ENCODE measurements around the gene TM9SF1.

Gene TM9SF1

DNA sequence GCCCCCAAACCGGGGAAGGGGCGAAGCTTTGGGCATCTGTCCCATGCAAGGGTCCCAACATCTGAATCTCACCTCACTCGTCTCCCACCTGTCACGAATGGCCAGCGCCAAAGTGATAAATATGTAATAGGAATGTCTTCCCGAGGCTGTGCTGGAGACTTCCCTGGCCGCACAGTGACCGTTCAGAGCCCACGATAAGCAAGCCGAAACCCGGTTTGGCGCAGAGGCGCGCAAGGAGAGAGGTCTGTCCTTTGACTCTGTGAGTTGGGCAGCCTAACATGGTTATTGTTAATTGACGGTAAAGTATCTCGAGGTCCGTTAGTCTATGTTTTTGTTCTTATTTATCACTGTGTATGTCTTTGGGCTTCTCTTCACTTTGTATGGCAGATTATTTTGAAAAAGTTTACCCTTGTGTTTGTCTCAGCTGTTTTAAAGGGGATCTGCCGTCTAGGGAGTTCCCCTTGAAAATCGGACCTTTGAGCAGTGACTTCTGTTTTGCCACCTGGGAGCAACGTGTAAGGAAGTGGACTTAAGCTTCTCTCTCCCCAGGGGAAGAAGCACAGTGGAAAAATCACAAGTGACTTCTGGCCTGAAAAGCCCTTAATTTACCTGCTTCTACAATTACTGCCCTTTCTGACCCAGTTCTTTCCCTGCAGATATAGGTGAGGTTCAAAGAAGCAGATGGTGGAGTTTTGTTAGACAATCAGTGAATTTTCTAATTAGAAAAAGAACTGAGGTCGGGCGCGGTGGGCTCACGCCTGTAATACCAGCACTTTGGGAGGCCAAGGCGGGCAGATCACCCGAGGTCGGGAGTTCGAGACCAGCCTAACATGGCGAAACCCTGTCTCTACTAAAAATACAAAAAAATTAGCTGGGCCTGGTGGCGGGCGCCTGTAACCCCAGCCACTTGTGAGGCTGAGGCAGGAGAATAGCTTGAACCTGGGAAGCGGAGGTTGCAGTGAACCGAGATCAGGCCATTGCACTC, 1.1 kb upstream of the TM9SF1 start:
- no peak for DNase-seq

DNA sequence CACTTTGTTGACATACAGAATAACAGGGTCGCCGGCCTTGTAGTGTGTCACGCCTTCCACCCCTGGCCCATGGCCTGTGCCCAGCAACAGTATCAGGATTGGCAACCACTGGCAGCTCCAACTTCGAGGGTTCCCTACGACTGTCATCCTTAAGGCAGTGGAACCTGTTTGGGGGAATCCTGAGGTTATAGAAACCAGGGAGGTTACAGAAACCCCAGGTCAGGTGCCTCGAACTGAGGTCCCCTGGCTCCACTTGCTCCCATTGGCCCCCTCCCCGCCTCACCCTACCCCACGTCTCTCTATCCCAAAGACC, 412 bp downstream of the TM9SF1 start:
- DNase-seq, result no peak

DNA sequence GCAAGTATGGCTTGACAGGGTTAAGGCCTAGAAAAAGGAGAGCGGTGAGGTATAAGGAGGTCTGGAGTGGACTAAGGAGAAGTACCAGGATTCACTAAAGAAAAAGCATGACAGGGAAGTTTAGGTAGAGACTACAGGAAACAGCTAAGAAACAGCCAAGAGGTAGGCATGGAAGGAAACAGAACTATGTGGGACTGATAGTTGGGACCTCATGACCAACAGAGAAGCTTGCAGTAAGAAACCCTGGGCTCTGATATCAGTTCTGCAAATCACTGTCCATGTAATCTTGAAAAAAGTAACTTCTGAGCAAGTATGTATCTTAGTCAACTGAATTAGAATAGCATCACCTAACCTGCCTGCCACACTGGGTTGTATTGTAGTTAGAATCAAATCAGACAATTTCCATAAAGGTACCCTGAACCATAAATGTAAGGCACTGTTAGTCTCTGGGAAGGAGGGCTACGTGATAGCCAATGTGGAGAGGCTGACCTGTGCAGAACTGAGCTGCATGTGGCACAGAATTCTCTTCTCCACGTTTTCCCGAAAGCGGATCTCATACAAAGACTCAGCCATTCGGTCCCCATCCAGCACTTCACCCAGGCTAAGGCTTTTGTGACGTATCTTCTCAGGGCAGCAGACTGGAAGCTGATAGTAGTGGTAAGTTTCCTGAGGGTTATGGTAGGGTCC, 912 bp downstream of the TM9SF1 start:
- DNase-seq, result no peak

DNA sequence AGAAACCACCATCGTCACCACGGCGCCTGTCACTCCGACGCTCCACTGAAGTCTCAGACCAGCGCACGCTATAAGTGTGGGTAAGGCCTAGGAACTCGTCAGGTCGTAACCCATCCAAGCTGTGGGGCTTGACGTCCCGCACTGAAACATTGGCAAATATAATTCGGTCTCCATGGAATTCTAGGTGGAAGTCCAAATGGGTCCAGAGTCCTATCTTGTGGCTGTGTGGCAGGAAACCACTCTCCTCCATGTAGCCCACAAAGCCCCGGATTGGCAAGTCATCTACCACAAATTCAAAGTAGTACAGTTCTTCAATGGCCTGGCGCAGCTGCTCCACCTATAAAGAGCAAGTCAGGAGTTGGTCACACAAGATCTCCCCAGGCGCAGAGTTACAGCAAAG, 2.3 kb downstream of the TM9SF1 start:
- no peak for DNase-seq

- no peak for DNase-seq
Measured at GRCh38 chr14:24190416-24190815, 4.8 kb downstream of the TM9SF1 start.

DNA sequence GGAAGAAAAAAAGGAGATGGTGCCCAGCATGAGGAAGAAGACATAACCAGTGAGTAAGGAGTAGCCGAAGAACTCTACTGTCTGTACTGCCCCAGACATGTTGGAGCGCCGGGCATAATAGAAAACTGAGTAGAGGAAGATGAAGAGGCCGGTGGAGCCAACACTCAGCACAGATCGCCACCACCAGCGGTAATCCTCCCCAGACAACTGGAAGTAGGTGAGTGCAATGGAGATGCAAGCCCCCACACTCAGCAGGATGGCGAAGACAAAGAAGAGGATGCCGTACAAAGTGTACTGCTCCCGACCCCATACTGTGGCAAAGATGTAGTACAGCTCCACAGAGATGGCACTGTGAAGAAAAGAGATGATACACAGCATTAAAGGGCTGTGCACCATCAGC, 5.8 kb downstream of the TM9SF1 start:
- DNase-seq, result no peak

- no peak for DNase-seq
Measured at GRCh38 chr14:24189059-24189375, 6.2 kb downstream of the TM9SF1 start.

- DNase-seq, result peak; percentile 96
Measured at GRCh38 chr14:24188251-24189058, 6.8 kb downstream of the TM9SF1 start, which contains the start of gene IPO4. TSS of gene IPO4 (minus strand) at chr14:24188816. CDS start at chr14:24188787, 29 bp downstream.

- no peak for DNase-seq
Measured at GRCh38 chr14:24187539-24187915, 7.7 kb downstream of the TM9SF1 start.

DNA sequence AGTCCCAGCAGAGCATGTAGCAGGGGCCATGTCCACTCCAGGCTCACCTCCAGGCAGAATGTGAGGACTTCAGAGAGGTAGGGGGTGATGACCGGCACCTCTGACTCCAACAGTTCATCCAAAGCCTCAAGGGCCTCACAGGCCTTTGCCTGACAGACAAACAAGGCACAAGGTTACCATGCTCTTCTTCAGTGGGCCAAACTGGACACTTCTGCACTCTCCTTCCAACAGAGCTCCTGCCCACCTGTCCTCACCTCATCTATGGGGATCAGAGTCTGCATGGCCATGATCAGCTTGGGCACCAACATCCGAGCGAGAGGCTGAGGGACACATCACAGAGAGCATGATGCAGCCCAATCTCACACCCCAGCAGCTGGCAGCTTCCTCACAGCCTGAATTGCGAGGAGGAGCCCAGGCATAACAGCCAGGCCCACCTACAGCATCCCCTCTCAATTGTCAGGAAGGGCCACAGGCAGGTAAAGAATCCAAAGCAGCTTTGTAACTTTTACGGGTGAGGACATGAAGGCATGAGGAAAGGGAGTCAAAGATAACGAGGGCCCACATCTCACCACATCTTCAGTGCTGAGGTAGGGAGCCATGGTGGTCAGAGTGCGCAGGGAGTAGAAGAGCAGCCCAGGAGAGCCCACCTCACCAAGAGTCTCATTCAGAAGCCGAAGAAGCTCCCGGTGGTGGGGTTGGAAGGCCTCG, 8.3 kb downstream of the TM9SF1 start:
- no peak for DNase-seq

GRCh38 chr14:24185741-24186140, 9.5 kb downstream of the TM9SF1 start:
- no peak for DNase-seq

GRCh38 chr14:24185026-24185425, 10.2 kb downstream of the TM9SF1 start:
- DNase-seq, result no peak

DNA sequence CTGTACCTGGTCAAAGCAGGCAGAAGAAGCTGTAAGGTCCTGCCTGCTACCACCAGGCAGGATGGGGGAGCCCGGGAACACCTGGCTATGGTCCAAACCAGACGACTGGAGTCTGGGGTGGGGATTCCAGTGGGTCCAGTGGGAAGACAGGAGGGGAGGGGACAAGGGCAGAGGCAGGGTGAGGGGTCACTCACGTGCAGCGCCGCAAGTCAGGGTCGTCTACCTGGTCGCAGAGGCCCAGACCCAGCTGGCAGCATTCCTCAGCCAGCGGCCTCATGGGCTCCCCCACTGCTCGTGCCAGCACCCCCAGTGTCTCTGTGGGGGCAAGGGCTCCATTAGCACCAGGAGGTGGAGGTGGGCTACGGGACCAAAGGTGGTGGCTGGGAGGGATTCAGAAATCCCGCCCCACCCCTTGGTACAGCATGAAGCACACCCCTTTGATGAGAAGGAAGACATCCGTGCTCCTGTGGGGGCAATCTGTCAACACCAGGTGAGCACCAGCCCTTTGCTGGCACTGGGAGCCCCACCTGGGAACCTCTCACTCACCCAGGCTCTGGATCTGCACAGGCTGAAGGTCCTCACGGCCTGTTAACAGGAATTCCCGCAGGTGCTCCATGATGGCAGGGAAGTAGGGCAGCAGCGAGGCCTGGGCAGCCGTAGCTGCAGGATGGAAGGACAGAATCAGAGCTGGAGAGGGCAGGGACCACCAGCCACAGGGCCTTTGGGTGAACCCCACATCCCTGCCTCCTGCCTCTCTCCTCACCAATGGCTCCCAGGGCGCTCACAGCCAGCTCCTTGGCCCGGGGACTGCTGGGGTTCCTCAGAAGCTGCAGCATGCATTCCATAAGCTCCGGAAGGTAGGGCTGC, 10.9 kb downstream of the TM9SF1 start:
- DNase-seq, result no peak

- no peak for DNase-seq
Measured at GRCh38 chr14:24183014-24183481, 12.2 kb downstream of the TM9SF1 start.

DNA sequence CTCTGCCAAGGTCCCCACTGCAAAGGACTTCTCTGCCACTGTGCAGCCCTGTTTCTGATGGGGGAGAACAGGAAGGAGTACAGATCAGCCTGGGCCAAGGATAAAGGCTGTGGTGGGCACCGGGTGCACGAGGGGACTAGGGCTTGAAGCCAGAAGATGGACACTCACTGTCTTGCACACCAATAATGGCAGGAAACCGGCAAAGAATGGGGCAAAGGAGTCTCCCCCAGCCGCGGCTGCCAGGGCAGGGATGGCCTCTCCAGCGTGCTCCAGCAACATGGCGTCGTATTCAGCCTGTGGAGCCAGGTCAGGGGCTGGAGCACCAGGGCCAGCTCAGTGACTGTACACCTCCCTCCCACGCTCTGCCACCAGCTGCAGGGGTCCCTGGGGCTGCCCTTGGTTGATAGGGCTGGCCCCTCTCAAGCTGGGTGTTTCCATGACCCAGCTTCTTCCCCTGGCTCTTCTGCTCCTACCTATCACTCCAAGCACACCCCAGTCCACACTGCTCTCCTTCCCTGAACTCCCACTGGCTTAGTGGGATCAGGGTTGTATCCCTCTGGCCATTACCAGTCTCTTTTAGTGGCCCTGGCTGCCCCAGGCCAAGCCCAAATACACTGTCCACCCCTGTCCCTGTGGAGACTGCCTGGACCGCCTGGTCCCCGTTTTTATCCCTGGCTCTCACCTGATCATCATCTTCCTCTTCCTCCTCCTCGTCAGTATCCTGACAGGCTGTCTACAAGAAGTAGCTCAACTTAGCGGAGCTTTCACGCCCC, 12.9 kb downstream of the TM9SF1 start:
- DNase-seq, result no peak

DNA sequence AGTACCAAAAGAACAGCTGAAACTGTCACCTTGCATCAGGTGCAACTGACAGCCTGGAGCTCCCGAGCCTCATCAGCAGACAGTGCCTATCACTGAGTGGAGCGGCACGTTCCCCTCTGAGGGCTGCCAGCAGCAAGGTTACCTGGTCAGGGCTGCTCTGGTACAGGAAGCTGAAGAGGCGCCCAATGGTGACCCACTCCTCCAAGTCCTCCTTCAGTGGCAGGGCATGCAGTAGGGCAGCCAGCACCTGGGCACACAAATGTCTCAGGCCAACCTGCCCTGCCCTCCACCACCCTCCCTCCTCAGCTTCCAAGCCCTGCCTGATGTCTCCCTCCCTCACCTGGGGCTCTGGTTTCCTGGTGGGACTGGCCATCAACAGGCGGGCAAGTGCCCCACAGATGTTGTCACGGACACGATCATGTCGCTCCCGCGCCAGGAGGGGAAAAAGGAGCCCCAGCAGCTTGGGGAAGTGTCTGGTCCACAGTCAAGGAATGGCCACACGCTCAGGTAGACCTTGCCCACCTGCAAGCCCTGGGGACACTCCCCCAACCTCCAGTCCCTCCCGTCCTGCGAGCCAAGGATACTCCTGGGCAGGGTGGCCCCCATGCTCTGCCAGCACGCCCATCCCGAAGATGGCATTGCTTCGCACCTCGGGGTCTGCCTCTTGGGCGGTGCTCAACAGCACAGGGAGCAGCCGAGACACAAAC, 13.7 kb downstream of the TM9SF1 start:
- DNase-seq, result no peak

DNA sequence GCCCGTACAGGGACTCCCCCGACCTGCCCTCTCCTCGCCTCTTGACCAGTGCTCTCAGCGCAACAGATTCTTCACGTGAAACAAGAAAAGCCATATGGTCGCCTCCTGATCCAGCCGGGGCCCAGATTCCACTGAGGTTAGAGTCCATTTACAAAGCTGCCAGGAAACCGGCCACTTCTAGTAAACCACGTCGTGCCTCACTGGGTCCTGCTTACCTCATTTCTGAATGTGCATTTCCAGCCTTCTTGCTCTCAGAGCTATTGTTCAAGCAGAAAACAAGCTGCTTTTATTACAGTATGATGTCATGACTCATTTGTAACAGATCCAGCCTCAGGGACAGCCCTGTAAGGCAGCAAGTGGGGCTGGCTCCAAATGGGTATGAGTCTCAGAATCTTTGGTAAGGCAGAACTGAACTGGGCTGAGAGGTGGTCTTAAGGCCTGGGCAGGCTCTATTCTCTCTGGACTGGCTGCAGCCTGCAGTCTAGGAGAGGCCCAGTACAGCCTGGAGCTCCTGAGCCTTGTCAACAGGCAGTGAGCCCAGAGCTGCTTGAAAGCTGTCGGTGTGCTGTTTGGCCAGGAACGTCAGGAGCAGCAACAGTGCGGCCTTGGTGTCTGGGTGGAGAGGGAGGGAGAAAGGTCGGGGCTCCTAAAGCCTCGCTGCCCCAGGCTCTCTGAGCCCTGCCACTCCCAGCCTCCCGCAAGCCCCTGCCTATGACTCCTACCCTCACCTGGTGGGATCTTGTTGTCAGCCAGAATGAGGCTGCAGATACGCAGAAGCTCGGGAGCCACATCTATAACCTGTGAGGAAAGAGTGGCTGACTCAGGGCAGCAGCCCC, 15.1 kb downstream of the TM9SF1 start:
- no peak for DNase-seq

DNA sequence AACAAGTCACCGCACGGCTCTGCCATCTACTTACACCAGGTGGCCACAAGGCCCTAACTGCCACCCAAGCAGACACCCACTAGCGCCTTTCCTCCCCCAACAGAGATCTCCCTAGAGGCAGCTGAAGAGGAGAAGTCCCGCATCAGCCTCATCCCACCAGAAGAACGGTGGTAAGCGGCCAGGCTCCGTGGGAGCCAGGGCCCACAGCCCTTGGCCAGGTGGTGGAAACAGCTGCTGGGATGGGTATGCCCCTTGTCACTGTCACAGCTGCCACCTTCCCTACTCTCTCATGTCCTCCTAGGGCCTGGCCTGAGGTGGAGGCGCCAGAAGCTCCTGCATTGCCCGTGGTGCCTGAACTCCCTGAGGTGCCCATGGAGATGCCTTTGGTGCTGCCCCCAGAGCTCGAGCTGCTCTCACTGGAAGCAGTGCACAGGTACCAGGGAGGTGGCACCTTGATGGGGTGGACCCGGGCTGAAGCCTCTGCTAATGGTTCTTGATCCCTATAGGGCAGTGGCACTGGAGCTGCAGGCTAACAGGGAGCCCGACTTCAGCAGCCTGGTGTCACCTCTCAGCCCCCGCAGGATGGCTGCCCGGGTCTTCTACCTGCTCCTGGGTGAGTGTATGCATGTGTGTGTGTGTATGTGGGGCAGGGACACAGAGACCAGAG, 15.8 kb downstream of the TM9SF1 start:
- no peak for DNase-seq

Data from CD4-positive, alpha-beta T cell treated with Interleukin-17A for 4 hours (primary cell).